Left lung (tissue), 10 donors: ENCODE results near the gene QARS1. TPM values are rescaled to one million over a fixed set of nuclear protein-coding genes. Genes with fewer than 3 reads are reported as not detected.

Source experiments
- ATAC-seq: fragments of 200-7000 bp; cut with Tn5 transposase; one replicate; pipeline ENCODE4 v1.9.1; 2020; ENCODE audit warnings: moderate library complexity
- DNase-seq, 4 donors: peaks; one replicate each; pipeline ENCODE4 v3.0.0-alpha.2; 2013 to 2020
- H3K27ac ChIP-seq, 2 donors: fragments of 200-600 bp; sonication (generic) in 1 of 2; one replicate each; pipeline versions ENCODE4 v1.5.0 to v1.8.0; 2020 to 2021
- H3K27me3 ChIP-seq, 2 donors: fragments of 200-600 bp; sonication (generic) in 1 of 2; one replicate each; pipeline versions ENCODE4 v1.5.0 to v1.8.0; 2020 to 2021
- H3K36me3 ChIP-seq, 2 donors: fragments of 200-600 bp; sonication (generic) in 1 of 2; one replicate each; pipeline versions ENCODE4 v1.5.0 to v1.8.0; 2020 to 2021
- H3K4me1 ChIP-seq, 2 donors: fragments of 200-600 bp; one replicate each; pipeline ENCODE4 v1.8.0; 2021
- H3K4me3 ChIP-seq, 2 donors: fragments of 200-600 bp; sonication (generic) in 1 of 2; one replicate each; pipeline versions ENCODE4 v1.5.0 to v1.8.0; 2020 to 2021; ENCODE audit warnings: mild to moderate bottlenecking in 1 of 2
- H3K9me3 ChIP-seq, 2 donors: fragments of 200-600 bp; sonication (generic) in 1 of 2; one replicate each; pipeline versions ENCODE4 v1.5.0 to v1.8.0; 2020 to 2021
- intact Hi-C, 2 donors: fragments of 100-400 bp; cut with DNase I; formaldehyde crosslinking; loops; one replicate each; pipeline versions ENCODE4 v1.11.2 to v1.14.2; 2022
- polyA plus RNA-seq, 6 donors: library from polyadenylated mRNA; unstranded; fragments of 120-200 nt; gene quantifications; one replicate each; pipeline ENCODE4 v1.2.1, GENCODE V29; 2013; ENCODE audit not compliant: insufficient read length in 6 of 6
- total RNA-seq, 2 donors: library from RNA; stranded (reverse); fragmentation: NEBNext Ultra II Directional; extraction: Animal tissue kit (Norgen Biotek cat#: 25700); gene quantifications; one replicate each; pipeline ENCODE4 v1.2.1, GENCODE V29; 2021
- TF ChIP-seq, protein P1 (sequence below), 2 donors: fragments of 200-600 bp; sonication (generic) in 1 of 2; IDR thresholded peaks; one replicate each; pipeline versions ENCODE4 v1.5.0 to v1.8.0; 2021; ENCODE audit warnings: antibody characterized with exemption in 2 of 2
- donor health status: DM: no; HTN: yes; CAD: no.
- donor health status: DM: no; HTN: no; CAD: no.

The QARS1 gene
- total and polyA plus RNA-seq, 8 donors, result 173 to 323 (median 298) TPM

DNA sequence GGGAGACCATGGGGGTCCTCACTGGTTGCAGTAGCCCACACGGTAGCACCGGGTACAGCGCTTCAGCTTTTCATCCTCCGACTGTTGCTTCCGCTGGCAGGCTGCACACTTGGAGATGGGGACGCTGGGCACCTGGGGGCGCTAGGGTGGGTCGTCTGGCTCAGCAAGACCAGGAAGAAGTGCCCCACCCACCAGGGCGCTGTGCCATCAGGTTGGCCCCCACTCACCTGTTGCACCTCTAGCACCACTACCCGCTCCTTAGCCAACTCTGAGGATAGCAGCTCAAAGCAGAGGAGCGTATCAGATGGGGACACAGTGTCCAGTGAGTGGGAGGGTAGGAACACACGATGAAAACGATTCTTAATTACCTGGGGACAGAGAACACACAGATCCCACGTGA, 7.7 kb upstream of the QARS1 start:
- H3K36me3 ChIP-seq, result peaks cover 4 to 100% of the 10 kb centered on the region in 2 donors

DNA sequence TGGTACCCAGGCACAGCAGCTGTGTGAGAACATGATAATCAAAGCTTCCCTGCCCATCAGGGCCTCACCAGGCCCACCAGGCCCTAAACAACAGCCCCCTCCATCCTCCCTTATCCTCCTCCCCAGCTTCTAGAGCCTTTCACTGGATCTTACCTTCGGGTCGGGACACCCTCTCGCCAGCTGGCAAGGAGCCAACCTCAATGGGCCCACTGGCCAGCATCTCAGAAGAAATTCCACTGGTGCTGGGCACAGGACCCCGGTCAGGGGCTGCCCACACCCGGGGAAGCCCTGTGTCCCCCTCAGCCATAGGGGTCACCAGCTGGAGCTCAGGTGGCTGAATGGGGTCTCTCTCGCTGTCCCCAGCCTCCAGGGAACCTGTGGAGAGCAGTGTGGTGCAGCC, 6.8 kb upstream of the QARS1 start:
- Histone ChIP-seq H3K4me3 (no peak overlapping the region), H3K27me3 (no peaks in the 10 kb centered on the region), H3K36me3 (peaks cover 4 to 94% of the 10 kb centered on the region in 2 donors), H3K4me1 (peaks cover 0 to under 1% of the 10 kb centered on the region in 2 donors), H3K9me3 (no peaks in the 10 kb centered on the region), H3K27ac (no peak overlapping the region)
- no peak for ATAC-seq
- no peak for DNase-seq
- intact Hi-C loops, result no loop called here
- TF ChIP-seq, protein P1, sequence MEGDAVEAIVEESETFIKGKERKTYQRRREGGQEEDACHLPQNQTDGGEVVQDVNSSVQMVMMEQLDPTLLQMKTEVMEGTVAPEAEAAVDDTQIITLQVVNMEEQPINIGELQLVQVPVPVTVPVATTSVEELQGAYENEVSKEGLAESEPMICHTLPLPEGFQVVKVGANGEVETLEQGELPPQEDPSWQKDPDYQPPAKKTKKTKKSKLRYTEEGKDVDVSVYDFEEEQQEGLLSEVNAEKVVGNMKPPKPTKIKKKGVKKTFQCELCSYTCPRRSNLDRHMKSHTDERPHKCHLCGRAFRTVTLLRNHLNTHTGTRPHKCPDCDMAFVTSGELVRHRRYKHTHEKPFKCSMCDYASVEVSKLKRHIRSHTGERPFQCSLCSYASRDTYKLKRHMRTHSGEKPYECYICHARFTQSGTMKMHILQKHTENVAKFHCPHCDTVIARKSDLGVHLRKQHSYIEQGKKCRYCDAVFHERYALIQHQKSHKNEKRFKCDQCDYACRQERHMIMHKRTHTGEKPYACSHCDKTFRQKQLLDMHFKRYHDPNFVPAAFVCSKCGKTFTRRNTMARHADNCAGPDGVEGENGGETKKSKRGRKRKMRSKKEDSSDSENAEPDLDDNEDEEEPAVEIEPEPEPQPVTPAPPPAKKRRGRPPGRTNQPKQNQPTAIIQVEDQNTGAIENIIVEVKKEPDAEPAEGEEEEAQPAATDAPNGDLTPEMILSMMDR (IDR thresholded peaks at IDR 0.05), result no peak

More for the DNA sequence above, 7.7 kb upstream of the QARS1 start:
- TF ChIP-seq, protein P1 (IDR thresholded peaks at IDR 0.05), result no peak
- Histone ChIP-seq H3K4me3 (no peak overlapping the region), H3K27ac (no peak overlapping the region), H3K27me3 (no peaks in the 10 kb centered on the region), H3K4me1 (no peaks in the 10 kb centered on the region), H3K9me3 (no peaks in the 10 kb centered on the region)
- DNase-seq (no peak), ATAC-seq (no peak)
- intact Hi-C loops, result no loop called here

- intact Hi-C loops, result no loop called here
- no peak overlapping the region for H3K27ac ChIP-seq
- peak in 1 of 4 donors; percentile 55 for DNase-seq
Measured at GRCh38 chr3:49110780-49111179, 6.2 kb upstream of the QARS1 start.

DNA sequence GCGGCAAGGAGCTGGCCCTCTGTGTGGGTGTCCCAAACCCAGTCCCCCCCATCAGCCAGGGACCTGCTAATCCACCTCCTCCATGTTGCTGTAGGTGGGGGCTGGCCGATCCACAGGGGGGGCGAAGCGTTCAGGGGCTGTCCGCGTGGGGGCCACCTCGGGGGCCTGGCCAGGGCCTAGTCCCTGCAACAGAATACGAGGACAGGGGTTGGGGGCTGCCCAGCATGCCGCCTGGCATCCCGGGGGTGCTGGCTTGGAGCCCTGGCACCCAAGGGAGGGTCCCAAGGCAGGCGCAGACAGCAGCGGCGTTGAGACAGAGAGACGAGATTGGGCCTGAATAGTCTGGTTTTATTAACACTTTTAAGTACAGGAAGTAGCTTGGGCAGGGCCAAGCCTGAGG, 3.8 kb upstream of the QARS1 start:
- H3K4me1 ChIP-seq, result peaks cover 6 to 25% of the 10 kb centered on the region in 2 donors
- H3K27me3 ChIP-seq, result no peaks in the 10 kb centered on the region
- peak in 1 of 4 donors; percentile 68 for DNase-seq
- H3K9me3 ChIP-seq, result no peaks in the 10 kb centered on the region
- peaks cover 0 to 64% of the 10 kb centered on the region in 2 donors for H3K36me3 ChIP-seq
- intact Hi-C loops, result no loop called here
- H3K27ac ChIP-seq, result no peak overlapping the region
- TF ChIP-seq, protein P1 (IDR thresholded peaks at IDR 0.05), result no peak
- ATAC-seq, result no peak
- H3K4me3 ChIP-seq, result no peak overlapping the region

More at GRCh38 chr3:49110780-49111179, 6.2 kb upstream of the QARS1 start:
- H3K27me3 ChIP-seq, result no peaks in the 10 kb centered on the region
- no peak for ATAC-seq
- H3K4me1 ChIP-seq, result peaks cover under 1 to 6% of the 10 kb centered on the region in 2 donors
- H3K36me3 ChIP-seq, result peaks cover under 1 to 88% of the 10 kb centered on the region in 2 donors
- TF ChIP-seq, protein P1 (IDR thresholded peaks at IDR 0.05), result no peak
- no peaks in the 10 kb centered on the region for H3K9me3 ChIP-seq
- no peak overlapping the region for H3K4me3 ChIP-seq

DNA sequence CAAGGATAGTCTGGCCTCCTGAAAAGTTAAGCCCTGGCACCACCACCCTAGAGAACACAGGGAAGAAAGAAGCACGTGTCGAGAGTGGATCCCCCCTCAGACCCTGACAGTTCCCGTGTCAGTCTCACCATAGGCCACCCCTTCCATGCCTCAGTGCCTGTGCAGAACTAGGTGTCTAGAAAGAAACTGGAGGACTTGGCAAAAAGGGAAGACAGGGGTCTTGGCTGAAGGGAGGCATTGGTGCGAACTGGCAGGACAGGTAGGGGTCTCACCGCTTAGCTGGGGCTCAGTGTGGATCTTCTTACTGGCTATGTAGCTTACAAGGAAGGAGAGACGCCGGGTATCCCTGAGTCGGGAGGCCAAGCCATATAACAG, 518 bp downstream of the QARS1 start:
- Histone ChIP-seq H3K9me3 (no peaks in the 10 kb centered on the region), H3K27ac (peak overlapping the region; percentile 54 to 86), H3K4me1 (peaks cover 6 to 28% of the 10 kb centered on the region in 2 donors), H3K27me3 (no peaks in the 10 kb centered on the region), H3K36me3 (peaks cover 0 to 56% of the 10 kb centered on the region in 2 donors), H3K4me3 (peak overlapping the region; percentile 97 to 98)
- TF ChIP-seq, protein P1 (IDR thresholded peaks at IDR 0.05), result no peak
- intact Hi-C loops, result no loop called here
- DNase-seq (no peak), ATAC-seq (no peak)
